HG02981 (cell line): ENCODE results near the gene C6orf89.
"Not testable (repeated sequence)": the region's sequence is repeated elsewhere in the genome, so short reads cannot be mapped to it uniquely, and the experiment has no call there.

Source experiments
- ATAC-seq: cut with Tn5 transposase; IDR thresholded peaks from one replicate; pipeline ENCODE4 v1.9.1; 2021; ENCODE audit warnings: mild to moderate bottlenecking, moderate library complexity; ENCODE audit not compliant: unreplicated experiment

The C6orf89 gene

DNA sequence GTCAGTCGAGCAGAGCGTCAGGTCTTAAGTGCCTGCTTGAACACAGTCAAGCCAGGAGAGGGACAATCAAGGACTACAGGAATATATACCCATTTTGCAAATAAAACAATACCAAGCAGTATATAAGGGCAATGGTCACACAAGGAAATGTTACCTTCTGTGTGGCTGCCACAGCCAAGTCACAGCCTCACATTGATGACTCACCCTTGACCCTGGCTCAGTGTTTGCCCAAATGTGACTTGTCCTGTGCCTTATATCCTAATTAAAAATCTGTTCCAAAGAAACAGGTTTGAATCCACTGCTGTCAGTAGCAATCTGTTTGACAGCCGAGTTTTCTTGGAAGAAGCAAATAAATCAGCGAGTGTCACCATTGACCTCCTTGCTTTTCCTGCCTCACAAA, 34.3 kb downstream of the C6orf89 start:
- no peak for ATAC-seq

- ATAC-seq = no peak
Observed at GRCh38 chr6:36920546-36920945, 34.8 kb downstream of the C6orf89 start.

DNA sequence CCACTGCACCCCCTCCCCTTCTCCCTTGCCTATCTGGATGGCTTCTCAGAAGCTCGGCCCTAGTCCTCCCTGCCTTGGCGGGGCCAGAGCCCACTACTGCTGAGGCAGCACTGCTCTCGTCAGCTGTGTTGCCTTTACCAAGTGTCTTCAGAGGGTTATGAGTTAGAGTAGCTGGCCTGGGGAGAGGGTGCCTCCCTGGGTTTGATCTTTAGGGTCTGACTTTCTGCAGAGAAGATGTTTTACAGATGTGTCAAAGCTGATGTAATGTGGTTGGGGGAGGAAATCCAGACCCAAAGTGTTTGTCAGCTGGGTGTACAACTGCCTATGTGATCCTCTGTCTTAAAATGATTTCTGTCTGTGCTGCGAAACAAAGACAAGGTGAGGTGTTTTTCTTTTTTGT, 38.4 kb downstream of the C6orf89 start:
- ATAC-seq = no peak

DNA sequence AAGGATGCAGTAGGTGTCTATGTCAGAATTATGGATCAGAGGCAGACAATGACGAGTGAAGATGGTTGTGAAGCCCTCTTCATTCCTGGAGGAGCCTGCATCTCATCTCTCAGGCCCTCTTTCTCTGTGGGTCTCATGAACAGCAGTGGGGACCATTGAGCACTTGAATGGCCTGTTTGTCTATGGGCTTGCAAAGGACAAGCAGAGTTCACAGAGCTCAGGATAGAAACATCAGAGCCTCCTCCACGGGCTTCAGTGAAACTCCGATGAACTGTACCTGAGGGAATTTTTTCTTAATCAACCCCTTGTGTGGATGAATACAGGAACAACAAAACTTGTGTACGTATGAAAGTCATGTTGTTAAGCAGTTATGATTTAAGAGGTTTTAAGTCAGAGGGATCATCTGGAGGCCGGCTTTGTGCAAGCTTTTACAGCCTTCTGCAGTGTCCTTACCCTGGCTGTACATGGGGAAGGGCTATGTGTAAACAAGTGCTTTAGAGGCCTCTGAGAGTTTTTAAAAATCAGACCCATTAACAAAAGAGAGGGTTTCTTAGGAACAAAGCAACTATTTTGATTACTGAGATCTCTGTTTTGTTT, 39.1 kb downstream of the C6orf89 start:
- no peak for ATAC-seq

GRCh38 chr6:36925809-36926208, 40.1 kb downstream of the C6orf89 start:
- ATAC-seq = no peak

DNA sequence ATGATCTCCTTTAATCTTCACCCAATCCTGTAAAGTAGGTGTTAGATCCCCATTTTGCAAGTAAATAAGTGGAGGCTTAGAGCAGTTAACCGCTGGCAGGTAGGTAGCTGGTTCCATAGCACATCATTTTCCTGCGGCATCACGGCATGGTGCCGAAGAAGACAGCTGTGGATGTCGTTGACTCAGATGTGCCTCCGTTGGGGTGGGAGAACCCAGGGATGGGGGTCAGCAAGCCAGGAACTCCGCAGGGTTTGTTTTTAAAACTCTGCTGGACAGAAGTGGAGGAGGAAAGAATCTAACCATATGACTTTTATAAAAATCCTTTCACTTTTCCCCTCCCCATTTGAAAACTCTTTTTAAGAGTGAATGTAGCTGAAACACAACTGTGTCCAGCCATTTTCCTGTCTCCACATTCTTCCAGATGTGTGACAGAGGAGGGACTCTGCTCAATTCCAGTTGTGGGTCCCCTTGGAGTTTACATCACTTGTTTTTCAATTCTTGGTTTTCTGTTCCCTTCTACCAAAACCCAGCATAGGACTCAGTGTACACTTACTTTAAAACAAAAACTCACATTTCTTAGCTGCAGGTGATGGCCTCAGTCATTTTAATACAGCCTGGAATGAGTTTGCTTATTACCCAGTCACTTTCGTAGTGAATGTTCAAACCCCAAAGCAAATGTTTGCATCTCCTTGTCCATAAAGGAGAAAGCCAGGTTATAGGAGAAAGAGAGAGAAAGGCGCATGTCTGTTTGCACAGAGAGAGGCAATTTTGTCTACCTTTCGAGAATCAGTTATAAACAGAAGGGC, 41.2 kb downstream of the C6orf89 start:
- ATAC-seq = no peak

GRCh38 chr6:36927691-36928546, 42.2 kb downstream of the C6orf89 start:
- no peak for ATAC-seq

GRCh38 chr6:36928547-36928918, 42.8 kb downstream of the C6orf89 start:
- ATAC-seq = no peak

- ATAC-seq = no peak
Observed at GRCh38 chr6:36929152-36929551, 43.4 kb downstream of the C6orf89 start.

GRCh38 chr6:36929607-36930006, 43.9 kb downstream of the C6orf89 start:
- ATAC-seq = no peak

- ATAC-seq = no peak
Observed at GRCh38 chr6:36930483-36930882, 44.7 kb downstream of the C6orf89 start.

DNA sequence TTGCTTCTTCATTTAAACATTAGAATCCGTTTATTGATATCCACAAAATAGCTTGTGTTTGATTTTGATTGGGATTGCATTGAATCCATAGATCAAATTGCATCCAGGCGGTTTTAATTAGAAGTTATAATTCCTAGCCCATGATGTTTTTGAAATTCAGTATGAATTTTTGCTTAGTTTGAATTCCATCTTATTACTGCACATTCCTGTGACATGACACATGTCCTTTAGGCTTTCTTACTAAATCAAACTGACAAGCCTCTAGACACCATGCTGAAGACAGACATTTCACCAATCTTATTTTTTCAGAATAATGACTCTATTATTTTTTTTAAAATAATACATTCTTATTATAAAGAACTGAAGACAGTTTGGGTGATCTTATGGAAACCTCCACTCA, 47.4 kb downstream of the C6orf89 start:
- ATAC-seq = no peak

DNA sequence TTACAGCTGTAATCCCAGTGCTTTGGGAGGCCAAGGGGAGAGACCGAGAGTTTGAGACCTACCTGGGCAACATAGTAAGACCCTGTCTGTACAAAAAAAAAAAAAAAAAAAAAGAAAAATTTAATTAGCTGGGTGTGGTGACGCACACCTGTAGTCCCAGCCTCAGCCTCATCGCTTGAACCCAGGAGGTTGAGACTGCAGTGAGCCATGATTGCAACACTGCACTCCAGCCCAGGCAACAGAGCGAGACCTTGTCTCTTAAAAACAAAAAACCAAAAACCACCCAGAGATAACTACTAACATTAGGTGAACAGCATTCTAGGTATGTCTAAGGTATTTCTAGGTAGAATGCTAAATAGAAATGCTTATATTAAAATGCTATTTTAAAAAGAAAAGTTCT, 47.8 kb downstream of the C6orf89 start:
- ATAC-seq = no peak

GRCh38 chr6:36934901-36935300, 49.1 kb downstream of the C6orf89 start:
- no peak for ATAC-seq

DNA sequence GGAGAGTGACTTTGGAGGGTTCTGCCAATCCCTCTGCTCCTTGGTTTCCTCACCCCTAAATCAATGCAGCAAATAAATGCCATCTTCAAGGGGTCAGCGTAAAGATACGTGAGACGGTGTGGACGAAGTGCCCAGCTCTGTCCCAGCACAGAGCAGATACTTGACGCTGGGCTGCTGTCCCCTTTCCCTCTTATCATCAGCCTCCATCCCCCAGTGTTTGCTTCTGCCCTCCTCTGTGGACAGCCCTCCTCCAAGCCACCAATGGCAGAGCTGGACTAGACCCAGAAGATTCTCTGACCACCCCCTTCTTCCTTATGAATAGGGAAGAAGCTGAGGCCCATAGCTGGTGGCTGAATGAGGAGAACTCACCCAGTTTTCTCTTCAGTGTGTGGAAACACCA, 51.1 kb downstream of the C6orf89 start:
- no peak for ATAC-seq

GRCh38 chr6:36937896-36938295, 52.1 kb downstream of the C6orf89 start:
- ATAC-seq = no peak

GRCh38 chr6:36938536-36938935, 52.8 kb downstream of the C6orf89 start:
- ATAC-seq = no peak

DNA sequence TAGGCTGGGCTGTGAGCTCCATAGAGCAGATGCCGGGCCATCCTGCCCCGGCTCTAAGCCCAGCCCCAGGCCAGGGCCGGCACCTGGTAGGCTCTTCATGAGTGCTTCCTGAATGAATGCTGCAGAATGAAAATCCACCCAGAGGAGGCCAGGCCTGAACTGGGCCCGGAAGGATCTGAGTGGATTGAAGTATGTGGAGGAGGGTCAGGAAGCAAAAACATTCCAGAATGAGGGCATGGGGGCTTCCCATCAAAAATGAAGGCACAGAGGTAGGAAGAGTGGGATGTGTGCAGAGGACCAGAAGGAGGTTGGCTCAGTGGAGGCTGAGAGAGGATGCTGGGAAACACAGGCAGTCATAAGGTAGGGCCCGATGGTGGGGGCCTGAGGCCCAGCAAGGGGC, 53.3 kb downstream of the C6orf89 start:
- not testable (repeated sequence) for ATAC-seq

- no peak for ATAC-seq
Observed at GRCh38 chr6:36940027-36940426, 54.3 kb downstream of the C6orf89 start.

- ATAC-seq = not testable (repeated sequence)
Observed at GRCh38 chr6:36941561-36941960, 55.8 kb downstream of the C6orf89 start.

DNA sequence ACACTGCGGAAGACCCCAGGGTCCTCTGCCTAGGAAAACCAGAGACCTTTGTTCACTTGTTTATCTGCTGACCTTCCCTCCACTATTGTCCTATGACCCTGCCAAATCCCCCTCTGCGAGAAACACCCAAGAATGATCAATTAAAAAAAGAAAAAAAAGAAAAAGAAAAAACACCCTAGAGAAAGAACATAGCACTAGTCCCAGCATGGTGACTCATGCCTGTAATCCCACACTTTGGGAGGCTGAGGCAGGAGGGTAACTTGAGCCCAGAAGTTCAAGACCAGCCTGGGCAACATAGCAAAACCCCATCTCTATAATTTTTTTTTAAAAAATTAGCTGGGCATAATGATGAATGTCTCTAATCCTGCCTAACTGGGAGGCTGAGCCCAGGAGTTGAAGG, 56.6 kb downstream of the C6orf89 start:
- ATAC-seq = not testable (repeated sequence)

- ATAC-seq = no peak
Observed at GRCh38 chr6:36944650-36945049, 58.9 kb downstream of the C6orf89 start.
